Measurements from ENCODE around the gene HTR3D. TPM values are rescaled to one million over a fixed set of nuclear protein-coding genes. Genes with fewer than 3 reads are reported as not detected.
"Not testable (repeated sequence)": the region's sequence is repeated elsewhere in the genome, so short reads cannot be mapped to it uniquely, and the experiment has no call there.

Gene HTR3D
- total and polyA plus RNA-seq, 4 donors = not detected

DNA sequence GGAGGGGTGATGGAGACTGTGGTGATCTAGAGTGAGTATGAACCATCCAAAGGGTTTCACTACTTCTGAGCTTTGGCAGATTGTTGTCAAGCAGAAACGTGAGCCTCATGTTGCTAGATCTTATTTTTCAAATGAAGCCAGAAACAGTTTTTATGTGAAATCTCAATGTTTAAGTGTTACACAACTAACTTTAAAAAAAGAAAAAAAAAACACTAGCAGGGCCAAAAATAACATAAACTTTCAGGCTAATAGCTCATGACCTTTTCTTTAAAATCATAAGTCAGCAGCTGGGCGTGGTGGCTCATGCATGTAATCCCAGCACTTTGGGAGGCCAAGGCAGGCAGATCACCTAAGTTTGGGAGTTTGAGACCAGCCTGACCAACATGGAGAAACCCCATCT, 2.1 kb upstream of the HTR3D start:
- DNase-seq = no peak
- ATAC-seq (ENCODE audit: insufficient read depth, low FRiP score) = no peak
- Histone ChIP-seq H3K9ac (ENCODE audit: insufficient read depth in 1 of 2, low read length in 2 of 2) (no peak overlapping the region), H3K36me3 (ENCODE audit: control insufficient read depth in 4 of 4, insufficient read depth in 4 of 4, low read length in 4 of 4) (no peaks in the 10 kb centered on the region), H3K9me3 (ENCODE audit: control insufficient read depth in 4 of 4, insufficient read depth in 3 of 4, low read length in 3 of 4) (no peaks in the 10 kb centered on the region), H3K4me1 (ENCODE audit: control insufficient read depth in 5 of 5, insufficient read depth in 5 of 5, low read length in 5 of 5) (no peaks in the 10 kb centered on the region), H3K4me3 (no peak overlapping the region), H3K27ac (ENCODE audit: low read depth in 1 of 2, low read length in 1 of 2) (no peak overlapping the region), H3K27me3 (ENCODE audit: control insufficient read depth in 3 of 3, insufficient read depth in 3 of 3, low read length in 2 of 3) (no peaks in the 10 kb centered on the region)
- TF ChIP-seq, protein P1, sequence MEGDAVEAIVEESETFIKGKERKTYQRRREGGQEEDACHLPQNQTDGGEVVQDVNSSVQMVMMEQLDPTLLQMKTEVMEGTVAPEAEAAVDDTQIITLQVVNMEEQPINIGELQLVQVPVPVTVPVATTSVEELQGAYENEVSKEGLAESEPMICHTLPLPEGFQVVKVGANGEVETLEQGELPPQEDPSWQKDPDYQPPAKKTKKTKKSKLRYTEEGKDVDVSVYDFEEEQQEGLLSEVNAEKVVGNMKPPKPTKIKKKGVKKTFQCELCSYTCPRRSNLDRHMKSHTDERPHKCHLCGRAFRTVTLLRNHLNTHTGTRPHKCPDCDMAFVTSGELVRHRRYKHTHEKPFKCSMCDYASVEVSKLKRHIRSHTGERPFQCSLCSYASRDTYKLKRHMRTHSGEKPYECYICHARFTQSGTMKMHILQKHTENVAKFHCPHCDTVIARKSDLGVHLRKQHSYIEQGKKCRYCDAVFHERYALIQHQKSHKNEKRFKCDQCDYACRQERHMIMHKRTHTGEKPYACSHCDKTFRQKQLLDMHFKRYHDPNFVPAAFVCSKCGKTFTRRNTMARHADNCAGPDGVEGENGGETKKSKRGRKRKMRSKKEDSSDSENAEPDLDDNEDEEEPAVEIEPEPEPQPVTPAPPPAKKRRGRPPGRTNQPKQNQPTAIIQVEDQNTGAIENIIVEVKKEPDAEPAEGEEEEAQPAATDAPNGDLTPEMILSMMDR (IDR thresholded peaks at IDR 0.05; ENCODE audit: control extremely low read depth, extremely low read depth) = no peak
- 83 to 84% methylated on average over 2 of the region's 2 CpGs for WGBS, 2 donors

DNA sequence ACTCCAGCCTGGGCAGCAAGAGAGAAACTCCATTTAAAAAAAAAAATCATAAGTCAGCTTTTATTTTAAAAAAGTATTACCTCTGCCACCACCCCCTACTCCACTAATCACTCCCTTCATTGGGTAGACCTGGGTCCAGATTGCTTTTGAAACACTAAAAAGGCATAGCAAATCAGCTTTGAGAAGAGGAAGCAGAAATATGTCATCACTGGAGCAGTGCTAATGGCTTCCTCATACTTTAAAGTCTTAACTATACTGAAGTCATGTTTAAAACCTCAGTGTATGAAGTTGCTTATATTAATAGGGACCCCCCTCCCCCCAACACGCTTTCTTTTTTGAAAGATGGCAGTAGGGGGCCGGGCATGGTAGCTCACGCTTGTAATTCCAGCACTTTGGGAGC, 1.0 kb upstream of the HTR3D start:
- H3K9ac ChIP-seq (ENCODE audit: insufficient read depth in 1 of 2, low read length in 2 of 2) = no peak overlapping the region
- no peak for ATAC-seq (ENCODE audit: insufficient read depth, low FRiP score)
- TF ChIP-seq, protein P1 (IDR thresholded peaks at IDR 0.05; ENCODE audit: control extremely low read depth, extremely low read depth) = no peak
- no peak overlapping the region for H3K4me3 ChIP-seq
- WGBS, 2 donors = 78 to 85% methylated on average over 3 of the region's 3 CpGs
- no peak overlapping the region for H3K27ac ChIP-seq (ENCODE audit: low read depth in 1 of 2, low read length in 1 of 2)
- H3K27me3 ChIP-seq (ENCODE audit: control insufficient read depth in 3 of 3, insufficient read depth in 3 of 3, low read length in 2 of 3) = no peaks in the 10 kb centered on the region
- H3K9me3 ChIP-seq (ENCODE audit: control insufficient read depth in 4 of 4, insufficient read depth in 3 of 4, low read length in 3 of 4) = no peaks in the 10 kb centered on the region
- no peak for DNase-seq
- no peaks in the 10 kb centered on the region for H3K4me1 ChIP-seq (ENCODE audit: control insufficient read depth in 5 of 5, insufficient read depth in 5 of 5, low read length in 5 of 5)
- no peaks in the 10 kb centered on the region for H3K36me3 ChIP-seq (ENCODE audit: control insufficient read depth in 4 of 4, insufficient read depth in 4 of 4, low read length in 4 of 4)

DNA sequence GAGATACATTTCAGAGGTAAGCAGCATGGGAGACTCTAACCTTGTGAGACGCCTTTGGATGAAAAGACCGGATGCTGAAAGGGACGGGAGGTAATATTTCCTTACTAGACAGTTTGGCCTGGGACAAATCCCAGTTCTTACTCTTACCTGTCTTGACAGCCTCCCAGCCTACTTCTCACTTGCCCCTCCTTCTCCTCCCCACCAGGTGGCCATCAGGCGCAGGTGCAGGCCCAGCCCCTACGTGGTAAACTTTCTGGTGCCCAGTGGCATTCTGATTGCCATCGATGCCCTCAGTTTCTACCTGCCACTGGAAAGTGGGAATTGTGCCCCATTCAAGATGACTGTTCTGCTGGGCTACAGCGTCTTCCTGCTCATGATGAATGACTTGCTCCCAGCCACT, 6.3 kb downstream of the HTR3D start:
- Histone ChIP-seq H3K36me3 (ENCODE audit: control insufficient read depth in 4 of 4, insufficient read depth in 4 of 4, low read length in 4 of 4) (no peaks in the 10 kb centered on the region), H3K9ac (ENCODE audit: insufficient read depth in 1 of 2, low read length in 2 of 2) (no peak overlapping the region), H3K27ac (ENCODE audit: low read depth in 1 of 2, low read length in 1 of 2) (no peak overlapping the region), H3K4me1 (ENCODE audit: control insufficient read depth in 5 of 5, insufficient read depth in 5 of 5, low read length in 5 of 5) (no peaks in the 10 kb centered on the region), H3K4me3 (no peak overlapping the region), H3K27me3 (ENCODE audit: control insufficient read depth in 3 of 3, insufficient read depth in 3 of 3, low read length in 2 of 3) (no peaks in the 10 kb centered on the region), H3K9me3 (ENCODE audit: control insufficient read depth in 4 of 4, insufficient read depth in 3 of 4, low read length in 3 of 4) (no peaks in the 10 kb centered on the region)
- 75 to 86% methylated on average over 7 of the region's 7 CpGs for WGBS, 2 donors
- DNase-seq (no peak), ATAC-seq (ENCODE audit: insufficient read depth, low FRiP score) (no peak)
- TF ChIP-seq, protein P1 (IDR thresholded peaks at IDR 0.05; ENCODE audit: control extremely low read depth, extremely low read depth) = no peak

DNA sequence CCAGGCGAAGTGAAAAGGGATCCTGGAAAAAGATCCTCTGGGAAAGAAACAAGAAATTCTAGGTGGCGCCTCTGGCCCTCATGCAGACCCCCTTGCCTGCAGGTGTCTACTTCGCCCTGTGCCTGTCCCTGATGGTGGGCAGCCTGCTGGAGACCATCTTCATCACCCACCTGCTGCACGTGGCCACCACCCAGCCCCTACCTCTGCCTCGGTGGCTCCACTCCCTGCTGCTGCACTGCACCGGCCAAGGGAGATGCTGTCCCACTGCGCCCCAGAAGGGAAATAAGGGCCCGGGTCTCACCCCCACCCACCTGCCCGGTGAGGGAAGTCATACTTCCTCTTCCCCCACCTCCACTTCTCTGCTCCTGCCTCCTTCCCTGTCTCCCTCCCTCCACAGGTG, 6.8 kb downstream of the HTR3D start:
- H3K27me3 ChIP-seq (ENCODE audit: control insufficient read depth in 3 of 3, insufficient read depth in 3 of 3, low read length in 2 of 3); ATAC-seq (ENCODE audit: insufficient read depth, low FRiP score); H3K4me3 ChIP-seq; H3K9me3 ChIP-seq (ENCODE audit: control insufficient read depth in 4 of 4, insufficient read depth in 3 of 4, low read length in 3 of 4); H3K4me1 ChIP-seq (ENCODE audit: control insufficient read depth in 5 of 5, insufficient read depth in 5 of 5, low read length in 5 of 5); H3K27ac ChIP-seq (ENCODE audit: low read depth in 1 of 2, low read length in 1 of 2); H3K36me3 ChIP-seq (ENCODE audit: control insufficient read depth in 4 of 4, insufficient read depth in 4 of 4, low read length in 4 of 4); DNase-seq; H3K9ac ChIP-seq (ENCODE audit: insufficient read depth in 1 of 2, low read length in 2 of 2): not testable (repeated sequence)
- WGBS, 2 donors = 69 to 82% methylated on average over 9 of the region's 9 CpGs
